Activated CD8-positive, alpha-beta memory T cell treated with anti-CD3 and anti-CD28 coated beads, Interleukin-2, amount 50 U/mL, for 4 hours (primary cell): ENCODE data around the gene AOX1.
"Not testable (repeated sequence)": the region's sequence is repeated elsewhere in the genome, so short reads cannot be mapped to it uniquely, and the experiment has no call there.

ENCODE experiments used
- DNase-seq: peaks from one replicate; pipeline ENCODE4 v3.0.0-alpha.2; 2020

The AOX1 gene

DNA sequence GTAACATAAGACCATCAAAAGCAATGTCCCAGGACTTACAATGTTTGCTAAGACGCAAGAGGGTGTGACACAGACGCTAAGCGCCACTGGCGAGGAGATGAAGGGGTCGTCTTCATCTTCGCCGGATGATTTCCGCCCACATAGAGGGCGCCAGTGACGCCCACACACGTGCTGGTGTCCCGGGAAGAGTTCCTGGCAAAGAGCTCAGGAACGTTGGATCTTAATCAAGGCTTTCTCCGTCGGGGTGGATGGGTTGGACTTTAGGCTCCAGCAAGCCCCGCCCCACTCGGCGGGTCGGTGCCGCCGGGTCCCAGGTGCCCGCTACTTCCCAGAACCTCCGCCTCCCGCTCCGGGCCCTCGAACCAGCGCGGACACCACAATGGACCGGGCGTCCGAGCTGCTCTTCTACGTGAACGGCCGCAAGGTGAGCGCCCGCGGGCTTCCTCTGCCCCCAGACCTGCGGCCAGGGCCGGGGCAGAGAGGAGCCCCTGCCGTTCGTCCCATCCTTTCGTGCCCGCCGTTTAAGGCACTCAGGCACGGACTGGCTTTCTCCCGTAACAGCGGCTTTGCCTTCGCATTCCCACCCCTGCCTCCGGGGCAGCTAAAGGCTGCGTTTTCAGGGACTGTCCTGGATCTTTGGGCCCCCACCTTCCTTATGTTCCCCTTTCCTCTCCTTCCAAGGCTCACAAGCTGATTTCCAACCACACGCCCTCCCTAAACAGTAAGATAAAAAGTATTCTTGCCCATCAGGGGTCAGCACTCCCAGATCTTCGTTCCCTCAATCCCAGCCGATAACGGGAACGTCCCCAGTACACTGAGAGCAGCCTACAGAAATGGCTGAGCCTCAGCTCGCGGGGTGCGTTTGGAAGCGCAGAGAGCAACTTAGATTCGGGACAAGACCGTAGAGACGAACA is at the start of gene AOX1:
Gene AOX1, plus strand, starts transcription at position 285 of the 914 bp plus-strand sequence. Its CDS starts 95 bp downstream, at position 380.
- peak; percentile 21 for DNase-seq

DNA sequence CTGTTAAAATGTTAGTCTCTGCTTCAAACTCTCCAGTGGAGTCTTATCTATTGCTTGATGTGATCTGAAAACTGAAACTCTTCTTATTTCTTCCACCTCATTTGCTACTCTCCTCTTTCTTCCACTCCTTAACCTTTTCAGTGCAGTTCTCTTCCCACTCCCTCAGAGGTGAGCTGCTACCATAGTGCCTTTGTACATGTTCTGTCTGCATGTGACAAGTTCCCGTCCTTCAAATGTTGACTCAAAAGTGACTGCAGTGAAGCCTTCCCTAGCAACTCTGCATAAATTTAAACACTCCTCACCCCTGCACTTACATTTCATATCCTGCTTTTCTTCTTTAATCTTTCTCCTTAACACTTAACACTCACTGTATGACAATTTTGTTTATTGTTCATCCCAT is 47.7 kb upstream of the AOX1 start:
- DNase-seq, result no peak

DNA sequence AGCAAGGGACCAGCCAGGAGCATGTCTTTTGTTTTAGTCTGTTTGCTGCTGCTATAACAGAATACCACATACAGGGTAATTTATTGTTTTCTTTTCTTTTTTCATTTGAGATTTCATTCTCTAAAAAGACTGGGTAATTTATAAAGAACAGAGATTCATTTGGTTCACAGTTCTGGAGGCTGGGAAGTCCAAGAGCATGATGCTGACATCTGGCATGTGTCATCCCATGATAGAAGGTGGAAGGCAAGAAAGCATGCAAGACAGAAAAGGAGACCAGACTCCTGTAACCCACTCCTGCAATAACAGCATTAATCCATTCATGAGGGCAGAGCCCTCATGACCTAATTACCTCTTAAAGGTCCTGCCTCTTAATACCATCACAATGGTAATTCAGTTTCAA is 45.0 kb upstream of the AOX1 start:
- DNase-seq, result no peak

GRCh38 chr2:200566596-200566995 is 19.2 kb upstream of the AOX1 start:
- DNase-seq, result not testable (repeated sequence)

DNA sequence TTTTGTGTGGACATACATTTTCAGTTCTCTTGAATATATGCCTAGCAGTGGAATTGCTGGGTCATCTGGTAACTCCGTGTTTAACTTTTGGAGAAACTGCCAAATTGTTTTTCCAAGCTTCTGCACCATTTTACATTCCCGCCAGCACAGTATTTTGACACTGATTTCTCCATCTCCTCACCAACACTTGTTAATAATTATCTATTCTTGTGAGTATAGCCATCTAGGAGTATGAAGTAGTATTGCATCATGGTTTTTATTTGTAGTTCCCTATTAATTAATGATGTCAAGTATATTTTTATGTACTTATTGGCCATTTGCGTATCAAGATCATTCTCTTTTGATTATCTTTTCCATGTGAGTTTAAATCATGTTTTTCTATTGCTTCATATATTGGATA is 17.9 kb upstream of the AOX1 start:
- no peak for DNase-seq

DNA sequence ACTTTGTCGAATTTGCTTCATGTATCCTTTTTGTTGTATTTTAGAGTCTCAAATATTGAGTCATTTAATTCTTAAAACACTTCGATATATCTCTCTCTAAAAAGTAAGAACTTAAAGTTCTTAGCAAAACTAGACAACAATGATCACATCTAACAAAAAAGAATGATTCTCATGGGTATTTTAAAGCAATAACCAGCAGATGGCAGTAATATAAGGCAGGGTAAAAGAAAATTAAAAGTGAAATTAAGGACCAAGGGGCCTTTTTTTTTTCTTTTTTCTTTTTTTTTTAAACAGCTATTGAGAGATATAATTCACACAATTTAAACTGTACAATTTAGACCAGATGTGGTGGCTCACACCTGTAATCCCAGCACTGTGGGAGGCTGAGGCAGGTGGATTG is 9.9 kb upstream of the AOX1 start:
- DNase-seq, result no peak

GRCh38 chr2:200577027-200577426 is 8.8 kb upstream of the AOX1 start:
- no peak for DNase-seq

DNA sequence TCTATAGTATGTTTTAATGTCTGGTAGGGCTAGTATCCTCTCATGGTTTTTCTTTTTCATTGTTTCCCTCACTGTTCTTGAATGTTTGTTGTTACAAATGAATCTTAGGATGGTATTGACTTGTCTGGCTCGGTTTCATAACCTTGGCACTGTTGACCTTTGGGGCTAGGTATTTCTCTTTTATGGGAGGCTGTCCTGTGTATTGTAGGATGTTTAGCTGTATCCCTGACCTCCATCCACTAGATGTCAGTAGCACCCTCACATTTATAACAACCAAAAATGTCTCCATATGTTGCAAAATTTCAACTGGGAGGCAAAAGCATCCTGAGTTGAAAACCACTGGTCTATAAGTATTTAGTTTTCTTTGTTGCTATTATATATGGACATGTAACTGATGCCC is 7.0 kb upstream of the AOX1 start:
- DNase-seq, result no peak

DNA sequence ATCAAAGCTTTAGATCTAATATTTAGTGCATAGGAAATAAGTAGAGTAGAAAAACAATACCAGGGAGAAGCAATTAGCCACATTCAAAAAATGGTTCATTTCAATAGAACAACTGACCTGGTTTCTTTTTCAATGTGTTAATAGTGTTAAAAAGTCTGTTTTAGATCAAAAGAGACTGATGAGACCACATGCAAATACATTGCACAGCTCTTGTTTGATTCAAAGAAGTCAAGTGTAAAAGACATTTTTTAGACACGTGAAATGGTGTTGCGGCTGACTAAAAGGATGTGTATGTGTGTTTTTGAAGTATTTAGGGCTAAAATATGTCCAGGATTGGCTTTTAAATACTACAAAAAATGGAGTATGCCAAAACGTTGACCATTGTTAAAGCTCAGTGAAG is 1.2 kb upstream of the AOX1 start:
- no peak for DNase-seq

DNA sequence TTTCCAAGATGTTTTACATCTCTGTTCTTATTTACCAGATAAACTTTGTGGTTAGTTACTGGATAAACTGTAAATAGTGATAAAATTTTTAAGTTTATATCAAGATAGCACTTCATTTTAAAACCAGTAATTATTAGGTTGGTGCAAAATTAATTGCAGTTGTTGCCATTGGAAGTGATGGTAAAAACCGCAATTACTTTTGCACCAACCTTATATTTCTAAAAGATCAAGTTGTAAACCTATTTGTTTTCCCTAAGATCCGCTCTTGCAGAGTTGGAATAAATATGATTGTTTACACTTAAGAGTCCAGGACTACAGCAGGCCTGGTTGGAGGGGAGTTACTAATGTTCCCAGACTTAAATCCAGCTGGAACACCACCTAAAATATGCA is 479 bp upstream of the AOX1 start:
- no peak for DNase-seq

GRCh38 chr2:200586644-200586975 is 796 bp downstream of the AOX1 start:
- no peak for DNase-seq

DNA sequence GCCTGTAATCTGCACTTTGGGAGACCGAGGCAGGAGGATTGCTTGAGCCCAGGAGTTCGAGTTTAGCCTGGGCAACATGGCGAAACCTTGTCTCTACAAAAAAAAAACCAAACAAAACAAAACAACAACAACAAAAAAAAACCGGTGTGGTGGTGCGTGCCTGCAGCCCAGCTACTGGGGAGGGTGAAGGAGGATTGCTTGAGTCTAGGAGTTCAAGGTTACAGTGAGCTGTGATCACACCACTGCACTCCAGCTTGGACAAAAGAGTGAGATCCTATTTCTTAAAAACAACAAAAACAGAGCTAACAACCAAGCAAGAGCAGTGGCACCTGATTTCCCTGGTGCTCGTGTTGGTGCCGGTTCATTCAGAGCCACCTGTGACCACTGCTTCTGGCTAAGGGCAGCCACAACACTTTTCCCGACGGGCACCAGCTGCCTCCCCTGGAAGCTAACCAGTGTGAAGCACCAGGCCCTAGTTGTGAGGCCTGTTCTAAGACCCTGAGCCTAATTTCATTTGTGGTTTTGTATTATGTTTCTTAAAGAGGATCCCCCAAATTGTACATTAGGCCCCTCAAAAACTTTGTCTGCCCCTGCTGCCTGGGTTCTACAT is 1.3 kb downstream of the AOX1 start:
- no peak for DNase-seq

- DNase-seq, result no peak
Observed at GRCh38 chr2:200588076-200588678, 2.4 kb downstream of the AOX1 start.

DNA sequence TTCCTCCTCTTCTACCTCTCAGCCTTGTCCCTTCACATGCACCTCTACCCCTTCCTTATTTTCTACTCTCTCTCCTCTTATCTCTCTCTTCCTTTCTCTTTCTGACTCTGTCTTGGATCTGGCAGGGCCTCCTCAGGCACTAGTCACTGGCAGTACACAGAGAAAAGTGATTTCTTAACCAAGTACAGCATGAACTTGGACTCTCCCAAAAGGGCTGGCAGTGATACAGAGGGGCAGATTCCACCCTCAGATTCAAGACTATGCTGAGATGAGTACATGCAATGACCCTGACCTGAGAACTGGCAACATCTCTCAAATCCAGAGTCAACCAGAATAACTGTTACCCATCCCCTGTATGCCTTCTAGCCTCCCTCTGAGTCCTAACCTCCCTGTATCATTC is 4.3 kb downstream of the AOX1 start:
- DNase-seq, result no peak

- DNase-seq, result no peak
Observed at GRCh38 chr2:200591308-200591707, 5.5 kb downstream of the AOX1 start.

- no peak for DNase-seq
Observed at GRCh38 chr2:200592406-200593075, 6.7 kb downstream of the AOX1 start.

DNA sequence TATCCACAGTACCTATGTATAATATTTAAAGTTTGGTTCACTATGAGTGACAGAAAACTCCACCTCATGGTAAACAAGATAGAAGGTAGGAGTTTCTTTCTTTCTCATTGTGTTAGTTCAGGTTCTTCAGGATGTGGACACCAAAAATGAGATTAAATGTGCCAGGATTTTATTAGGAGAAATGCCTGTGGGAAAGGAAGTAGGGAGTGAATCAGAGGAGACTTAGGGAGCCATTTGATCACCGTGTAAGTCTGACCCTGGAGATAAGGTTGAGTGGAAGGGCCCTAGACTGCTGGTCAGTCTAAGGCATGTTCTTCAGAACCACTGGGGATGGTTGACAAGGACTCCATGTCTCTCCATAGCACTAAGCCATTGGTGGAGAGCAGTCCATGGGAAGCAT is 8.1 kb downstream of the AOX1 start:
- no peak for DNase-seq

DNA sequence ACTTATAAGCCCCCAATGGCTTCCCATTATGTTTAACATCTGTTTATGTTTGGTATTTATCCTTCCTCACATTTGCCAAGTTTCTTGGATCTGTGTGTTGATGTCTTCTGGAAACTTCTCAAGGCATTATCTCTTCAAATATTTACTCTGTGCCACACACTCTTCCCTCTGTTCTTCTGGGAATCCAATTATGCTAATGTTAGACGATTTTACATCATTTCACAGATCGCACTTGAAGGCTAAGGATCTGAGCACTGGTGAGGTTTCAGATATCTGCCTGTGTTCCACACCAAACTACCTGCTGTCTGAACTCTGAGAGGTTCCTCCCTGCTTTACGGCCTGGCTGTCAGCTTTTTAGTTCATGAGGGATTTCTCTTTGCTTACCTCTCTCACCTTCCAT is 10.1 kb downstream of the AOX1 start:
- DNase-seq, result no peak

DNA sequence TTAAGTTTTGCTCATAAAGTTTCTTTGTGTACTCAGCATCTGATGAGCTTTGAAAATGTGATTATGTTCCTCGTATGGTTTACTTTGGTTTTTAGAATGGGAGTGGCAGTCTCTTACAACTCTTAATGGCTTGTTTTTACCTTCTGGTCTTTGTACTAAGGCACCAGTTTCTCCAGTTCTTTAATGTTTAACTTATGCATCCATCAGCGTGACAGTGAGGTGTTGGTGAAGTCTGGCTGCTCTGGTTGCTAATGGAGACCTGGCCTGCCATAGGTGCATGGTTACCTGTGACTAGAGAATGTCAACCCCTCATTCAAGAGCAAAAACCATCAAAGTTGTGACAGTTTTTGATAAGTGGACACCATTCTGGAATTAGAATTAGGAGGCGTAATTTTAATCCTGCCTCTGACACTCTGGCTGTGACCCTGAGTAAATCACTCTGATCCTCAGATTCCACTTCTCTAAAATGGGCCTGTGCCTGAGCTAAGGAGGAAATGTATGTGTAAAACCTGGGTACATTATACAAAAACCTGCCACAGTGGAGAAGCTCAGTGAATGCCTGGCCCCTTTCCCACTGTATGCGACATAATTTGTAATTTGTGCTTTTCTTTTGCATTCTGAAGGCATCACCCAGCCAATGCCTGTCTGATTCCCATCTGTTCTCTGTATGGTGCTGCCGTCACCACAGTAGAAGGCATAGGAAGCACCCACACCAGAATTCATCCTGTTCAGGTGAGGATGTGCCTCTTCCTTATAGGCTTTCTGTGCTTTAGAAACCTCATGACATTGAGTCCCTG is 11.2 kb downstream of the AOX1 start:
- DNase-seq, result no peak

DNA sequence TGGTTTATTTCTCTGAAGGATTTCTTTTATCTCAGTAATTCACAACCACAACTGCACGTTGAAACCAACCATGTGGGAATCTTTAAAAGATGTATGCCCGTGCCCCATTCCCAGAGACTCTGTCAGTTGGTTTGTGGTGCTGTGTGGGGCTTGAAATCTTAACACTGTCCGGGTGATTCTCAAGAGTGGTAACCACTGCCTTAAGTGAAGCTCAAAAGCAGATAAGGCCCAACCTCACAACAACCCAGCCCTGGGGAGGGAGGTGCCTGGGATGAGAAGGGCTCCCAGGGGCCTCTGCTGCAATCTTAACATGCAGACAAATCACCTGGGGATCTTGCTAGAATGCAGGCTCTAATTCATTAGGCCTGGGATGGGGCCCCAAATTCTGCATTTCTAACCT is 13.4 kb downstream of the AOX1 start:
- DNase-seq, result no peak

DNA sequence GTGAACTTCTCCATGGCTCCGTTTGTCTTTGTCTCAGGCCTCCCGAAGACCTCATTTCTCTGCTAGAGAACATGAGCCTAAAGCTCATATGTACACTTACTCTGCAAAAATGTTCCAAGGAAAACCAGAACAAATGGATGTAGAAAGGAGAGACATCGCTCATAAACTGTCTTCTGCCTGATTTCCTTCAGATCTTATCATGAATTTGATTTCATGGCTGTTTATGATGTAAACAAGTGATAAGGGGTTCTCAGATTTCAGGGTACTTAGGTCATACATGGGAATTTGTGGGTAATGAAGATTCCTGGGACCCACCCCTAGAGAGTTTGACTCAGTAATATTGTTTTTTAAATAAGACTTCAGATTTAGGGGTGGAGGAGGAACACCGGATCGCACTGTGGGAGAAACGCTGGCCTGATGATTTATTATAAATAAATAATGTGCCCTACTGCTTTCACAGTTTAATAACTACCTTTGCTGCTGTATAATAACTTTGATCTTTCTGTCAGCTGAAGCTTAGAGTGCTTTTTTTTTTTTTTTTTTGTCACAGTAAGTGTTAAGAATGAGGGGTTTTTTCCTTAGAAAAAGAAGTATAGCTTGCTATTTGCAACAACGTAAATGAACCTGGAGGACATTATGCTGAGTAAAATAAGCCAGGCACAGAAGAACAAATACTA is 14.9 kb downstream of the AOX1 start:
- no peak for DNase-seq

DNA sequence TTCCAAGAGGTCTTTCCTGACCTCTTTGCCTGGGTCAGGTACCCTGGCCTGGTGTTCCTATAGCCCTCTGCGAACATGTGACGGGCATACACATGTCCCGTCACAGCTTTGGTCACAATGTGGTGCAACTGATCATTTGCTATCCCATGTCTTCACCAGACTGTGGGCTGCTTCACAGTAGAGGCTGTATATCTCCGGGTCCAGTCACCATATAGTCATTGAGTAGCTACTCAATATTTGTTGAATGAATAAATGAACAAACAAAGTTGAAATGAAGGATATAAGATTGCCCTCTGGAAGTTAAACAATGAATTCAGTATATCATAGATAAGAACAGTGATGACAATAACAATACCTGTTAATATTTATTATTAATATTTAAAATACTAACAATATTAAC is 16.8 kb downstream of the AOX1 start:
- DNase-seq, result no peak
